A549 treated with CORT108297 at 1 μM for 4 hours (cell line): ENCODE results near the gene MAN1A1. TPM values are rescaled to one million over a fixed set of nuclear protein-coding genes. Genes with fewer than 3 reads are reported as not detected.

Source experiments
- total RNA-seq: library from RNA; stranded (reverse); fragments of 200-300 nt; extraction: Qiagen RNA extraction; gene quantifications from 5 replicates; pipeline ENCODE4 v1.2.3, GENCODE V29; 2022

The MAN1A1 gene
- total RNA-seq: 0.02 to 0.07 TPM (median 0.03 TPM) in 5 replicates

DNA sequence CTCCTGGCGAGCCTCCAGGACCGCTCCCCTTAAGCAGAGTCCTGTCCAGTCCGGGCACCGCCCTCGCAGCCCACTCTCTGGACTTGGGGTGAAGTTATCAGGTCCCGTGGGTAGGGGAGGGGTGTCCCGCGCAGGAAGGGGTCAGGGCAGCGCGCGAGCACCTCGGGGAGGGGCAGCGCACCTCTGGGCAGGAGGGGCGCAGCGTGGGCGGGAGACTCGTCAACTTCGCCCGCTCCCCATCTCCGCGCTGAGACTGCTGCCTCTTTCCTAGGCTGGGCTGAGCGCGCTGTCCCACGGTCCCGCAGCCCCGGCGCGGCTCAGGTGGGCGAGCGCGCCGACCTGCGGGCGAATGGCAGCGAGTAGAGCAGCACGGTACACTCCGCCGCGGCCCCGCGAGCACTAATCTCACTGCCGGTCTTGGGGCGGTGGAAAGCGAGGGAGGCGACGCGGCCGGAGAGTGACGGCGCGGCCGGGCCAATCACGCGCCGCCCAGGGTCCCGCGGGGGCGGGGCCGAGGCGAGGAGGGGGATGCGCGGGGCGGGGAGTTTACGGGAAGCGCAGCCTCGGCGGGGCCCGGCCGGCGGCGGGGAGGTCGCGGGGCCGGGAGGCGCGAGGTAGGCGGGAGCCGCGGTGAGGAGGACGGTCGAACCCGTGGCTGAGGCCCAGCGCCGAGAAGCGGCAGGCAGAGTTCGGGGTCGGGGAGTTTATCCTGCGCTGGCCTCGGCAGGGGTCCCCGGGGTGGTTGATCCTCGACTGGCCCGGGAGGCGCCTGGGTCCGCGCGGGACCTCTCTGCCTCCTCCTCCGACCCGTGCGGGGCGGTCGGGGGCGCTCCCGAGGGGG is at the start of gene MAN1A1:
TSS of gene MAN1A1 (minus strand) at position 401 of the 841 bp plus-strand sequence. CDS start 696 bp downstream, outside the sequence.

